Activated T-cell treated with anti-CD3 and anti-CD28 coated beads, Interleukin-2, amount 50 U/mL, for 72 hours (primary cell): ENCODE measurements around the gene IRF8. TPM values are rescaled to one million over a fixed set of nuclear protein-coding genes. Genes with fewer than 3 reads are reported as not detected.

ENCODE experiments used
- ATAC-seq, 2 donors: fragments of 150-1000 bp; cut with Tn5 transposase; replicated peaks in 1 of 2; 2 replicates each; pipeline ENCODE4 v1.10.0; 2021; ENCODE audit warnings: moderate library complexity in 2 of 2, mild to moderate bottlenecking in 1 of 2
- DNase-seq, 2 donors: peaks; one replicate each; pipeline ENCODE4 v3.0.0; 2021 to 2022; ENCODE audit warnings: mixed read lengths in 1 of 2
- H3K27ac Mint-ChIP-seq: one replicate; pipeline ENCODE4 v1.8.0; 2022; ENCODE audit warnings: mild to moderate bottlenecking, moderate library complexity, mixed read lengths
- H3K27me3 Mint-ChIP-seq: one replicate; pipeline ENCODE4 v1.8.0; 2022; ENCODE audit warnings: low read depth, mixed read lengths
- H3K36me3 Mint-ChIP-seq, 2 donors: one replicate each; pipeline ENCODE4 v1.8.0; 2022; ENCODE audit warnings: mixed read lengths in 2 of 2, mild to moderate bottlenecking in 1 of 2; ENCODE audit not compliant: insufficient read depth in 2 of 2
- H3K4me1 Mint-ChIP-seq: one replicate; pipeline ENCODE4 v1.8.0; 2022; ENCODE audit warnings: low read depth, mixed read lengths
- H3K4me3 Mint-ChIP-seq, 2 donors: one replicate each; pipeline ENCODE4 v1.8.0; 2022; ENCODE audit warnings: mild to moderate bottlenecking in 2 of 2, mixed read lengths in 2 of 2, moderate library complexity in 2 of 2
- H3K9me3 Mint-ChIP-seq, 2 donors: one replicate each; pipeline ENCODE4 v1.8.0; 2022; ENCODE audit warnings: mixed read lengths in 2 of 2
- total RNA-seq, 2 donors: library from RNA; stranded (reverse); gene quantifications; one replicate each; pipeline ENCODE4 v1.2.3, GENCODE V29; 2022

The IRF8 gene
- total RNA-seq, 2 donors from 2014 or later = 46.8 to 52.4 TPM

DNA sequence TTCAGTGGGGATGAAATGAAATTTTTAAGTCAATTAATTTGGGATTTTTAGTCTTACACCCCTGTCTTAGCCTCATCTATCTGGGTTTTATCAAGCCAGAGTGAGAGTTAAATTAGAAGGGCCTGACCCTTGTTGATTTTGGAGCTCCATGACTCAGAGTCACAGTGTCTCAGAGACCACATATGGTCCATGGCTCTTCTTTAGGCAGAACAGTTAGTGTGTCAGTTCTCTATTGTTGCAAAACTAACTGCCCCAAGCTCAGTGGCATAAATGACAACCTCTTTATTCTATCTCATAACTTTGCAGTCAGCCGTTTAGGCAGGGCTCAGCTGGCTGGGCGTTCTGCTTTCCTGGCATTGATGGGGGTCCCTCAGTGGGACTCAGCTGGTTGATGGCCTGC lies 44.7 kb downstream of the IRF8 start:
- Mint-ChIP-seq H3K9me3 (no peaks in the 10 kb centered on the region), H3K27ac (no peak overlapping the region), H3K4me1 (peaks cover 67% of the 10 kb centered on the region), H3K27me3 (peaks cover 21% of the 10 kb centered on the region), H3K4me3 (no peak overlapping the region), H3K36me3 (peaks cover 0 to 3% of the 10 kb centered on the region in 2 donors)
- ATAC-seq = peak in 1 of 2 donors; percentile 21
- no peak for DNase-seq

DNA sequence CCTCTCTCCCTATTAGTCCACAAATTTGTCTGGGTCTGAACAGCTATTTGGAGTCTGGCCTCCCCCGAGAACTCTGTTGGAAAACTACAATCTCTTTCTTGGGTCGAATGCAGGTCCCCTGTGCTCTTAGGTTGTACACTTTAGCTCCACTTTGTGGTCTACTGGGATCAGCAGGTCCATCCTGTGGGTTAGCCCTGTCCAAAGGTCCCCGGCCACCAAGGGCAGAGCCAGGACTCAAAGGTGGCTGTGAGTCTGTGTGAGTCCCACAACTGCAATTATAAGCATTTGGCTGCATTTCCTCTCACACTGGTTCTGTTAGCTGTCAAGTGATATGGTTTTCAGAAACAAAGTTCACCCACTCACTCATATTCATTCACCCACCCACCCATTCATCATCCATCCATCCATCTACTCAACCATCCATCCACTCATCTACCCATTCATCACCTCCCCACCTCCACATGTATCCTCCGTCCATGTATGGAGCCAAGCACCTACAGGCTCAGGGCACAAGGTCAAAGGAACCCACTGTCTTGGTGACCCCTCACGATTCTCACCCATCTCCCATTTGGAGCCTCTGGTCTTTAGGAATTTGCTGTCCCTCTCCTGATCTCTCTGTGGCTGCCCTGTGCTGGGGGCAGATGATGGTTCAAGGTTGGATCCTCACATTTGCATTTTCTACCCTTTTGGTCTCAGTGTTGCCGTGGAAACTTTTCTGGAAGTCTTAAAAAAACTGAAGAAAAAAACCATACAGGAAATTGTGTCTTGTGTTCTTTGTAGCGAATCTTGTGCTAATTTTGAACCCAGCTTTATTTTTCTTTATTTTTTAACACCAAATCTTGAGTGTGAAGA lies 45.8 kb downstream of the IRF8 start:
- Mint-ChIP-seq H3K4me3 (peak overlapping the region; percentile 55 to 67), H3K9me3 (no peaks in the 10 kb centered on the region), H3K36me3 (peaks cover 0 to 3% of the 10 kb centered on the region in 2 donors), H3K27ac (peak overlapping the region; percentile 75), H3K4me1 (peaks cover 75% of the 10 kb centered on the region), H3K27me3 (peaks cover 22% of the 10 kb centered on the region)
- DNase-seq (no peak), ATAC-seq (peak; percentile 13 to 35)

DNA sequence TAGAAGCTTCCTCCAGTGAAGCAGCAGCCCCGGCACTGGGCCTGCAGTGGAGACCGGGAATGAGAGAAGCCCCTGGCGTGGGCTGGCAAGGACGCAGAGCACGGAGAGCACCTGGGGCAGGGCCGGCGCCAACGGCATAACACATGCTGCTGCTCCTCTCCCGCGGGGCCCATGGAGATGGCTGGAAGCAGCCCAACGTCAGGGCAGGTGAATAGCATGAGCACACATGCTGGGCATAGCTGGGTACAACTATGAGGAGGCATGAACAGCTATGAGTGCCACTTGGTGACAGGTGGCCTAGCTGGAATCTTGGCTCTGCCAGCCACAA lies 46.4 kb downstream of the IRF8 start:
- DNase-seq (no peak), ATAC-seq (no peak)
- peak overlapping the region; percentile 55 to 67 for H3K4me3 Mint-ChIP-seq
- peaks cover 22% of the 10 kb centered on the region for H3K27me3 Mint-ChIP-seq
- H3K4me1 Mint-ChIP-seq = peaks cover 80% of the 10 kb centered on the region
- H3K9me3 Mint-ChIP-seq = no peaks in the 10 kb centered on the region
- H3K36me3 Mint-ChIP-seq = no peaks in the 10 kb centered on the region
- H3K27ac Mint-ChIP-seq = peak overlapping the region; percentile 75

DNA sequence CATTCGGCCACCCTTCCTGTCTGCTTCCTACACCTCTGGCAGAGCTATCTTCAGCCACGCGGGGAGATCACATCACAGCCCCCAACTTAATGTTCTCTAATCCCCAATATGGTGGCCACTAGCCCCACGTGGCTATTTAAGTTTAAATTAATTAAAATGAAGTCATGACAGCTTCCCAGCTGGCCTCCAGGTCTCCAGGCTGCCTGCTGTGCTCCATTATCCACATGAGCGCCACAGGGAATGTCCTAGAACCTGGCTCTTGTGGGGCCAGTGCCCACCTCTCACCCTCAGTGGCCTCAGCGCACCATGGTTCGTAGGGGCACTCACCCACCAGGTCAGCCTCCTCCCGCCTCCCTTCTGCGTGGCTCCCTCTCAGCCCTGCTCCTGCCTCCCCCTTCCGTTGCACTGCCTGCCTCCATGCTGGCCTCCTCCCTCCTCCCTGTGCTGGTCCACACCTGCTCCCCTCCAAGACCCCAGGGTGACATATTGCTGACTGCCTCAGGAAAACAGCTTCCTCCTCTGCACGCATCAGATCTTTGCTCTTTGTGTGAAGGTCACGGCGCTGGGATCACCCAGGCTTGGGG lies 47.7 kb downstream of the IRF8 start:
- ATAC-seq (no peak), DNase-seq (no peak)
- no peak overlapping the region for H3K27ac Mint-ChIP-seq
- H3K36me3 Mint-ChIP-seq = no peaks in the 10 kb centered on the region
- no peaks in the 10 kb centered on the region for H3K9me3 Mint-ChIP-seq
- H3K27me3 Mint-ChIP-seq = peaks cover 33% of the 10 kb centered on the region
- peak overlapping the region; percentile 36 to 54 for H3K4me3 Mint-ChIP-seq
- H3K4me1 Mint-ChIP-seq = peaks cover 85% of the 10 kb centered on the region

DNA sequence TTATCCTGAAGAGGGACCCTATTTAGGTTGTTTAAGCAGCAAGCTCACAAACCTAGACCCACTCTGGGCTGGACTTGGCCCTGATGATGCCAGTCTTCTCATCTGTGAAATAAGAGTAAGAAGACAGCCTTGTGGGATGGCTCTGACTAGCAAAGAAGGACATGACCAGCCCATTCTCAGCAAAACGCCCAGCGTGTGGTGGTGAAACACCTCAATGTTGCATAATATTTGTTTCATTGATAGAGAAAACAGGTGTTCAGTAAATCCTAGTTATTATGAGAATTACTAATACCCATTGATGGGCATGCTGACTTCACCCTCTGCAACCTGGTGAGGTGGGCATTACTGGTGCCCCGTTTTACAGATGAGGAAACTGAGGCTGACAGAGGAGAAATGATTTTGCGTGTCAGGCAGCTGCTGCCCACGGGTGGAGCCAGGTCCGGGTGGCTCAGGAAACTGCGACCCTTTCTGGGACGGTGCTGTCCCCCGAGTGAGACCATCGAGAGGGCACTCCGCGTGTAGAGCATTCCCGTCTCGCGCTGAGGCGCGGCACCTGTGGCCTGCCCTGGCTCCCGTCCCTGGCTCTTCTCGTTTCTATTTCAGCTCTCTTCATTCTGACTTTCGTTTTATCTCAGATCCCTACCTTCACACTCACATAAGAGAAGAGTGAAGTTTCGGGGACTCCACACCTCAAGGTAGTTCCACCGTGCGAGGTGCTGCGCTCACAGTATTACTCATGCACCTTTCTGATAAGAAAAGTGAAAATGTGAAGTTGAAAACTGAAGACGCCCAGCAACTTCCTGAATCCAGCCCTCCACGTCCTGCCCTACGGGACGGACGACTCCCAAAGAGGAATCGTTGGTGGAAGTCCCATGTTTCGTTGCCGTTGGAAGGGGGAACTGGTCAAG lies 48.5 kb downstream of the IRF8 start:
- DNase-seq (peak; percentile 58 to 76), ATAC-seq (peak; percentile 91 to 96)
- no peaks in the 10 kb centered on the region for H3K36me3 Mint-ChIP-seq
- peaks cover 81% of the 10 kb centered on the region for H3K4me1 Mint-ChIP-seq
- H3K27ac Mint-ChIP-seq = no peak overlapping the region
- H3K27me3 Mint-ChIP-seq = peaks cover 33% of the 10 kb centered on the region
- no peaks in the 10 kb centered on the region for H3K9me3 Mint-ChIP-seq
- peak overlapping the region; percentile 54 to 63 for H3K4me3 Mint-ChIP-seq

DNA sequence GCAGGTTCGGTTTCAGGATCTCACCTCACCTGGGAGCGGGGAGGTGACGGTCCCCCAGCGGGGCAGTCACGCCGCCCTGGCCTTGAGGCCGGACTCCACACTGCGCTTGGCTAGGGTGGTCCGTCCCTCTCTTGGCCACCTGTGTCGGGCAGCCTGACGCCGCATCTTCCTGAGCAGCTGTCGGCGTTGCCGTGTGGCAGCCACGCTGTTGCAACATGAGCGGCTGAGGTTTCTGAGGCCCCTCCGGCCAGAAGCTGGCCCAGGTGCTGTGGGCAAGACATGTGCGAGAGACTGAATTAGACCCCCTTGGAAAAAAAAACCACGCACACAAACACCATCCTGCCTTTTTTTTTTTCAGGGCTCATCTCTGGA lies 49.2 kb downstream of the IRF8 start:
- ATAC-seq (peak; percentile 6 to 21), DNase-seq (no peak)
- H3K27me3 Mint-ChIP-seq = peaks cover 33% of the 10 kb centered on the region
- H3K27ac Mint-ChIP-seq = no peak overlapping the region
- H3K36me3 Mint-ChIP-seq = no peaks in the 10 kb centered on the region
- no peaks in the 10 kb centered on the region for H3K9me3 Mint-ChIP-seq
- H3K4me3 Mint-ChIP-seq = peak overlapping the region; percentile 54 to 63
- peaks cover 77% of the 10 kb centered on the region for H3K4me1 Mint-ChIP-seq

DNA sequence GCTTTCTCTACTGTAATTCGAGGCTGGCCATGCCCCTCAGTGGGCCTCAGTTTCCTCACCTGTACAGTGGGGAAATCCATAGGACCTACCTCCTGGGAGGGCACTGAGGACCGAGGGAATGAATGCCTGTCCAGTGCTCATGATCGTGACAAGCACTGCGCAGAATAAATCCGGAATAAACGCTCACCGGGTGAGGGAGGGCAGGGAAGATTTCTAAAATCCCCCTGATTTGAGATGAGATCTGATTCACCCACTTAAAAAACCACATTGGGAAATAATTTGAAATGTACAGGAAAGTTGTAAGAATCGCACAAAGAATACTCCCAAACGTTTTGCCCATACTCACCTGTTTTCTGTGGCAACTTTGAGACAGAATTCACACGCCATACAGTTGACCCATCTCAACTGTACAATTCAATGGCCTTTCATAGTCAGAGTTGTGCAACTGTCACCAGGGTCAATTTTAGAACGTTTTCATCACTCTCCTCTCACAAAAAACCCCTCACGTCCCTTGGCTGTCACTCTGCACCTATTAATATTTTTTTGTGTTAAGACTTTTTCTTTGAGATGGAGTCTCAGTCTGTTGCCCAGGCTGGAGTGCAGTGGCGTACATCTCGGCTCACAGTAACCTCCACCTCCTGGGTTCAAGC lies 49.8 kb downstream of the IRF8 start:
- peaks cover 33% of the 10 kb centered on the region for H3K27me3 Mint-ChIP-seq
- H3K4me1 Mint-ChIP-seq = peaks cover 71% of the 10 kb centered on the region
- no peaks in the 10 kb centered on the region for H3K36me3 Mint-ChIP-seq
- no peak for ATAC-seq
- no peak for DNase-seq
- no peaks in the 10 kb centered on the region for H3K9me3 Mint-ChIP-seq
- no peak overlapping the region for H3K27ac Mint-ChIP-seq
- H3K4me3 Mint-ChIP-seq = peak overlapping the region; percentile 54 to 63

DNA sequence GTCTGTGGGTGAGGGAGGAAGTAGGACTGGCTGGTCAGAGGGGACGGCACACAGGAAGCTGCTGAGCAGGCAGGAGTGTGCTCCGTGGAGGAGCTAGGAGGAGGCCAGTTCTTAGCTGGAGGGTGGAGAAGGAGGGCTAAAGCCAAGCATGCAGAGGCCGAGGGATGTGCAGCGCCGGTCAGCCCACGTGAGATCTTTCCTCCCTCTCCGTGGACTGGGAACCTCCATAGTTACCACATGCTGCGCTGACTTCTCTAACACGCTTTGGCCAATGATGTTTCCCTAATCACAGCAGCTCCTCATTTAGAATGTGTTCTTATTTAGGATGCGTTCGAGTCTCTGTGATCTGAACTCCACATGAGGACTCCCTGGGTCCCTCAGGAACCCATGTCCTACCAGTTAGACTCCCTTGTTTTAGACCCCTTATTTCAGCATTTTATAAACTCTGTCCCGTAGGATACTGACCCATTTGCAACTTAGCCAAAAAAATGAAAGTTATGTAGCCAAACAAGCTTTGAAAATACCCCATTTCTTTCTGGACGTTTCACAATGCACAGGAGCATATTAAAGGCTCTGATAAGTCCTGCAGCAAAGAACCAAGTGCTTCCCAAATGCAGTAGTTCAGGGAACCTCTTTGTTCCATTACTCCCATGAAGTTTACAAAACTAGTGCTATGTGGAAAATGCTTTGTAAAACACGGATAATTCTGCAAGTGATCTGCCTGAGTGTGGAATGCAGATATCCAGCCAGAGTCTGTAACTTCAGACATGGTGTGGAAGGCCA lies 51.4 kb downstream of the IRF8 start:
- peaks cover 59% of the 10 kb centered on the region for H3K4me1 Mint-ChIP-seq
- H3K27me3 Mint-ChIP-seq = peaks cover 28% of the 10 kb centered on the region

DNA sequence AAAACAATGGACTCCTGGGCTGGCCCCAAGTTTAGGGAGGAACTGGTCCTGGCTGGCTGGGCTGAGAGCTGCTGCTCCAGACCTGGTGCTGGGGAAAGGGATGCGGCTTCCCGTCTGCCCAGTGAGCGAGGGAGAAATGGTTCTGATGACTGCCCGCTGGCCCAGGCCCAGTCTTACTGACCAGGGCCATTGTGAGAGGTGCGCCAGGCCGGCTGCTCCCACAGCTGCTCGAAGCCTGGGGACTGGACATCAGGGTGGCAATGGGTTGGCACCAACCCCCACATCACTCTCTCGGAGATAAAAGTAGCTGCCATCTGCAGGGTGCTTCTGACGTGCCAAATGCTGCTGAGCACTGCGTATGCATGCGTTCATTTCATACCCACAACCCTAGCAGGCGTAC lies 53.2 kb downstream of the IRF8 start:
- no peaks in the 10 kb centered on the region for H3K36me3 Mint-ChIP-seq
- ATAC-seq (no peak), DNase-seq (no peak)
- H3K4me1 Mint-ChIP-seq = peaks cover 53% of the 10 kb centered on the region
- H3K27me3 Mint-ChIP-seq = peaks cover 20% of the 10 kb centered on the region
- H3K27ac Mint-ChIP-seq = no peak overlapping the region
- no peaks in the 10 kb centered on the region for H3K9me3 Mint-ChIP-seq
- H3K4me3 Mint-ChIP-seq = no peak overlapping the region

More for the DNA sequence above, 51.4 kb downstream of the IRF8 start:
- DNase-seq (no peak), ATAC-seq (no peak)
- no peak overlapping the region for H3K4me3 Mint-ChIP-seq
- H3K36me3 Mint-ChIP-seq = no peaks in the 10 kb centered on the region
- H3K9me3 Mint-ChIP-seq = no peaks in the 10 kb centered on the region
- H3K27ac Mint-ChIP-seq = no peak overlapping the region

DNA sequence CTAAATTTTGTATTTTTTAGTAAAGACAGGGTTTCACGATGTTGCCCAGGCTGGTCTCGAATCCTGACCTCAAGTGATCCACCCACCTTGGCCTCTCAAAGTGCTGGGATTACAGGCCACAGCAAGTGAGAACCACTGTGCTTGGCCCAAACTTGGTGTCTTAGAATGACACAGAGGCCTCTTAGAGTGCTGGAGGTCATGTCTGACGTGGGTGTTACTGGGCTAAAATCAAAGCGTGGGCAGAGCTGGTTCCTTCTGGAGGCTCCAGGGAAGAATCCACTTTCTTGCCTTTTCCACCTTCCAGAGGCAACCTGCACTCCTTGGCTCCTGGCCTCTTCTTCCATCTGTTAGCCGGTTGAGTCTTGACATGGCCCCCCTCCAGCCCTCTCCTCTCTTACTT lies 53.8 kb downstream of the IRF8 start:
- no peaks in the 10 kb centered on the region for H3K36me3 Mint-ChIP-seq
- DNase-seq (no peak), ATAC-seq (no peak)
- no peak overlapping the region for H3K4me3 Mint-ChIP-seq
- no peaks in the 10 kb centered on the region for H3K9me3 Mint-ChIP-seq
- H3K27me3 Mint-ChIP-seq = peaks cover 20% of the 10 kb centered on the region
- peaks cover 47% of the 10 kb centered on the region for H3K4me1 Mint-ChIP-seq
- no peak overlapping the region for H3K27ac Mint-ChIP-seq

DNA sequence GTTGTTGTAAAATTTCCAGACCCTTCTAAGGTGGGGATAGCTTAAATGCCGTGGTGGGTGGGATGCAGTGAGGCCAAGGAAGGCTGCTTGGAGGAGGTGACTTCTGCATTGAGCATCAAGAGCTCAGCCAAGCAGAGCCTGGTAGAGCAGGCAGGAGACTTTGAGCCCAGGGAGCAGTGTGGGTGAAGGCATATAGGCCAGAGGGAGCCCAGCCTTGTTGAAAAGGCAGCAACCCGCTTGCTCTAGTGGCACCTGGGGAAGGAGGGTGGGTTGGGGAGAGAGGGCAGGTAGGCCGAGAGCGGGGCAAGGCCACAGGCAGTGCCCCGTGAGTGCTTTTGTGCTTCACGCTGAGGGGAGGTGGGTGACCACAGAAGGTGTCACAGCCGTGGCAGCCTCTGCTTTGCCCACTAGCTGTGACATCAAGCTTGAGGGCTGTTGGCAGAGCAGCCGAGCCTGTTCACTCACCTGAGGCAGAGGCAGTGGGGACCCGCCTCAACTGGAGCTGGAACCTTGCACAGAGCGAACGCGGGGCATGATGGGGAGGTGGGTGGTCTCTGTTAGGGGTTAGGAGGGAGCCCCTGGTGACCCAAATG lies 56.1 kb downstream of the IRF8 start:
- no peaks in the 10 kb centered on the region for H3K36me3 Mint-ChIP-seq
- H3K27ac Mint-ChIP-seq = no peak overlapping the region
- H3K9me3 Mint-ChIP-seq = no peaks in the 10 kb centered on the region
- peak overlapping the region in 1 of 2 donors; percentile 20 for H3K4me3 Mint-ChIP-seq
- no peak for ATAC-seq
- DNase-seq = no peak
- peaks cover 17% of the 10 kb centered on the region for H3K27me3 Mint-ChIP-seq
- peaks cover 25% of the 10 kb centered on the region for H3K4me1 Mint-ChIP-seq

DNA sequence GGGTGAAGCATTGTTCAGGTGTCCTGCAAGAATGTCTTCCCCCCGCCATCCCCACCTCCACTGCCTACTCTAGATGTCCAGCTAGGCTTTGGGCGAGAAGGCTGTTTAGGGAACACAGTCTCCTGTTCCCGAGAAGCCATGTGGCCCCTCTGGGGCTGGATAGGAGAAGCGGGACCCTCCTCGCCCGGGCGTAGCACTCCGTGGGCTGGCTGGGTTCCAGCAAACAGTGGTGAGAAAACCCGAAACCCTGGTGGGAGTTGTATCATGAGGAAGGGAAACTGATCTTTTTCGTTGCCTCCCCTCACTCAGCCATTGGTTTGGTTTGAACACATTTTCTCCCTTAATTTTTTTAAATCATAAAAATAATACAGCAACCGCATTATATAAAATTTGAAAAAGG lies 56.6 kb downstream of the IRF8 start:
- H3K27me3 Mint-ChIP-seq = peaks cover 16% of the 10 kb centered on the region
- H3K4me1 Mint-ChIP-seq = peaks cover 22% of the 10 kb centered on the region
- no peak overlapping the region for H3K4me3 Mint-ChIP-seq
- no peak for DNase-seq
- H3K36me3 Mint-ChIP-seq = no peaks in the 10 kb centered on the region
- no peaks in the 10 kb centered on the region for H3K9me3 Mint-ChIP-seq
- ATAC-seq = peak in 1 of 2 donors; percentile 22
- no peak overlapping the region for H3K27ac Mint-ChIP-seq
